BJ (cell line): ENCODE results near the gene APCDD1. TPM values are rescaled to one million over a fixed set of nuclear protein-coding genes. Genes with fewer than 3 reads are reported as not detected.

ENCODE experiments used
- CTCF ChIA-PET: fragments of 350-600 bp; formaldehyde crosslinking; extraction: SDS; loops from one replicate; lab custom pipeline; 2021; ENCODE audit warnings: antibody characterized with exemption, inconsistent platforms; lab: Yijun Ruan, JAX
- POLR2A ChIA-PET: fragments of 300-600 bp; sonication (Branson Sonifier 250); formaldehyde crosslinking; extraction: SDS; loops from one replicate; lab custom pipeline; 2021; ENCODE audit warnings: antibody characterized with exemption; lab: Charles Lee
- DNase-seq: peaks from one replicate; pipeline ENCODE4 v3.0.0-alpha.2; 2011; ENCODE audit warnings: low read depth
- H3K27me3 ChIP-seq: 2 replicates; pipeline ENCODE4 v1.6.0; 2011; ENCODE audit warnings: low read length; ENCODE audit not compliant: control insufficient read depth, insufficient read depth
- H3K36me3 ChIP-seq: 2 replicates; pipeline ENCODE4 v1.5.1; 2011; ENCODE audit warnings: low read length; ENCODE audit not compliant: control insufficient read depth, insufficient read depth
- H3K4me3 ChIP-seq: 2 replicates; pipeline ENCODE4 v1.5.1; 2011; ENCODE audit warnings: low read depth, mild to moderate bottlenecking, control low read depth, low read length
- polyA plus RNA-seq: library from polyadenylated mRNA; depleted of rRNA; stranded (reverse); fragments of >200 nt; gene quantifications from 2 replicates; pipeline ENCODE4 v1.2.3, GENCODE V29; 2011
- TF ChIP-seq, protein P1 (sequence below): IDR thresholded peaks from 2 replicates; pipeline ENCODE4 v1.5.1; 2011; ENCODE audit warnings: low read depth, mild to moderate bottlenecking, control low read depth, inconsistent platforms, low read length, moderate library complexity; ENCODE audit not compliant: insufficient read depth

The APCDD1 gene
- polyA plus RNA-seq, 1 experiment: 32.4 TPM

DNA sequence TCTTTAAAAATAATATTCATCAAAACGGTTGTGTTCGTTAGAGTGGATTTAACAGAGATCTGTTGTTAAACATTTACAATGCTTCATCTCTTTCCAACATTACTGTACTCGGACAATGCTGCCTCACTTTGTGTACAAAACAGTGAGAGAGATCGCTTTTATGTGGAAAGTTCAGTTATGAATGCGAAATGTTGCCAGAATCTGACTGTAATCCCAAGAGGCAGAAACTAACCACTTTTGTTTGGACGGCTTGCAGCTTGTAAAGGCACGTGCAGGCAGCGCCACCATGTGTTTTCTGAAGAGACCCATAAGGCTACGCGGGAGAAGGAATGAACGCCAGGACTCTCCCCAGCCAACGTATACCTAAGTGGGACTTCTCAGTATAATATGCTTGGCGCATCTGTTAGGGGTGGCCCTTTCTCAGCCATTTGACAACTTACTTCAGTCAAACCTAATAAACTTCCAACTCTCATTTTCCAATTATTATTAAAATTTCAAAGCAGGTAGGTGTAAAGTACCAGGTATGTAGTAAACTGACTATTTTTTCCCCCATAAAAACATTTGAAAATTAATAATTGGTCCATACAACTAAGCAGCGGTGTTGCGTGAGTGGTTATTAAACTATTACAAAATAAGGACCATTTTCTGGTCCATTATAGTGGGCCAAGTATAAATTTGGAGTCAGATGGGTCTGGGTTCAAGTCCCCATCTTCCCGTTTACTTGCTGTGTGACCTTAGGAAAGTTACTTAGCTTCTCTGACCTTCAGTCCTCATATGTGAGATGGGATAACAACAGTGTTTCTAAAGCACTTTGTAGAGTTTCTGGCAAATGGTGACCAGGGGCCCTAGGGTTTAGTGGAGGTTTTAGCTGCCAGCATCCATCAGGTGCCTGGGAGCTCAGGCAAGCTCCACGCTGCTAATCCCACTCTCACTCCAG, 65.8 kb downstream of the APCDD1 start:
- TF ChIP-seq, protein P1, sequence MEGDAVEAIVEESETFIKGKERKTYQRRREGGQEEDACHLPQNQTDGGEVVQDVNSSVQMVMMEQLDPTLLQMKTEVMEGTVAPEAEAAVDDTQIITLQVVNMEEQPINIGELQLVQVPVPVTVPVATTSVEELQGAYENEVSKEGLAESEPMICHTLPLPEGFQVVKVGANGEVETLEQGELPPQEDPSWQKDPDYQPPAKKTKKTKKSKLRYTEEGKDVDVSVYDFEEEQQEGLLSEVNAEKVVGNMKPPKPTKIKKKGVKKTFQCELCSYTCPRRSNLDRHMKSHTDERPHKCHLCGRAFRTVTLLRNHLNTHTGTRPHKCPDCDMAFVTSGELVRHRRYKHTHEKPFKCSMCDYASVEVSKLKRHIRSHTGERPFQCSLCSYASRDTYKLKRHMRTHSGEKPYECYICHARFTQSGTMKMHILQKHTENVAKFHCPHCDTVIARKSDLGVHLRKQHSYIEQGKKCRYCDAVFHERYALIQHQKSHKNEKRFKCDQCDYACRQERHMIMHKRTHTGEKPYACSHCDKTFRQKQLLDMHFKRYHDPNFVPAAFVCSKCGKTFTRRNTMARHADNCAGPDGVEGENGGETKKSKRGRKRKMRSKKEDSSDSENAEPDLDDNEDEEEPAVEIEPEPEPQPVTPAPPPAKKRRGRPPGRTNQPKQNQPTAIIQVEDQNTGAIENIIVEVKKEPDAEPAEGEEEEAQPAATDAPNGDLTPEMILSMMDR: peak; percentile 89
- Histone ChIP-seq H3K27me3 (no peaks in the 10 kb centered on the region), H3K4me3 (no peak overlapping the region), H3K36me3 (no peaks in the 10 kb centered on the region)
- ChIA-PET CTCF (interaction anchor here (0.6 to 5.0 kb wide), 24 partner anchors 9 to 939 kb away, joined by 3 to 93 read pairs (median 3); no protein-coding TSS in a partner anchor), POLR2A (interaction anchor here (0.5 kb wide), 1 partner anchor 11 kb away, joined by 3 read pairs; no protein-coding TSS in a partner anchor)
- DNase-seq: peak; percentile 56

DNA sequence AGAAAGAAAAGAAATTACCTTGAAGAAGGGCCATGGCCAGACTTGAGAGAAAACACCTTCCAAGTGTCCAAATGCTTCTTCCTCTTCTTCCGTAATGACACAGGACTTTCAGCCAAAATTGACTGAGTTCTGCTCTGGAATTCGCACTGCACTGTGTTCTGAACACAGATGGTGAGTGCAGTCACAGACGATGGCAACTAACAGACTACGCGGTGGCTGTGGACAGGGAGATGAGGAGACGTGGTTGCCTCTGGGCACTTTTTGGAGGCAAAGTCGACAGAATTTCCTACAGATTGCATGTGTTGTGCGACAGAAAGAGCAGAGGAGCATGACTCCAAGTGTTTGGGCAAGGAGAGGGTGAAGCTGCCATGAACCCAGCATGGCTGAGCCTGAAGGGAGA, 67.1 kb downstream of the APCDD1 start:
- ChIA-PET POLR2A (no interaction called here), CTCF (interaction anchor here (1.1 to 1.7 kb wide), 2 partner anchors 505 to 551 kb away, joined by 3 to 6 read pairs; no protein-coding TSS in a partner anchor)
- no peak overlapping the region for H3K4me3 ChIP-seq
- no peaks in the 10 kb centered on the region for H3K27me3 ChIP-seq
- no peak for DNase-seq
- H3K36me3 ChIP-seq: no peaks in the 10 kb centered on the region
- TF ChIP-seq, protein P1: no peak

DNA sequence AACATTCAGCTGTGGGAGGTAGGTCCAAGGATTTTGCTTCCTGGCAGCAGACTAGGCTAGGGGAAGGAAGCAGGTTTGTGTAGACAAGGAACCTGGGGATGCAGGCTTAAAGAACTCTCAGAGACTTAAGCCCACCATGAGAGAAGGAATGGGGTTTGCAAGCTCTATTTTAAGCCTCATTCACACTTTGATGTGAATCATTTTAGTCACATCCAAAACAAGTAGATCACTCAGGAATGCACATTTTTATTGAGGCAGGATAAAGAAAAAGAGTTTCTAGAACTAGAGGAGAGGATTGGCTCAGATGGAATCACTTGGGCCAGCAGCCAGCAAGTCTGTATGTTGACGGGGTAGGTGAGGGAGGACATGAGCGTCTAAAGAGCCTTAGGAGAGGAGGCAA, 68.1 kb downstream of the APCDD1 start:
- Histone ChIP-seq H3K4me3 (no peak overlapping the region), H3K36me3 (no peaks in the 10 kb centered on the region), H3K27me3 (no peaks in the 10 kb centered on the region)
- TF ChIP-seq, protein P1: no peak
- CTCF ChIA-PET: interaction anchor here (1.1 to 1.7 kb wide), 3 partner anchors 506 to 552 kb away, joined by 3 to 6 read pairs (median 4); no protein-coding TSS in a partner anchor
- POLR2A ChIA-PET: no interaction called here
- DNase-seq: no peak

DNA sequence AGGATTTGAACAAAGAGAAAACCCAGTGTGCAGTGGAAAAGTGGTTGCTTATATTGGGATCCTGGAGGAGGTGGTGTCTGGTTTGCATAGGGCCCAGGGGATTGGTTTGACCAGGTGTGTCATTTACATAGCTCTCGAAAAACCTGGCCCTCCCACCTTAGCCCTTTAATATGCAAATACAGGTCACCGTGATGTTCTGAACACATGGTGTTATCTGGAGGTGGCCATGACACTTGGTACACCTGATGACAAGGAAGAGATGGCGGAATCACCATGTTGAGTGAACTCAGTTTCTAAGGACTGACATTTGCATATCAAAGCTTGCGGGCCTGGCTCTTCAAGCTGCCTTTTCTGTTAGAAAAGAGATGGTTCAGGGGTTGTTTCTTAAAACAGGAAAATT, 69.1 kb downstream of the APCDD1 start:
- no peak for DNase-seq
- ChIA-PET POLR2A (no interaction called here), CTCF (no interaction called here)
- TF ChIP-seq, protein P1: no peak
- no peak overlapping the region for H3K4me3 ChIP-seq
- no peaks in the 10 kb centered on the region for H3K36me3 ChIP-seq
- H3K27me3 ChIP-seq: no peaks in the 10 kb centered on the region
